ENCODE measurements around the gene DHRS7B. TPM values are rescaled to one million over a fixed set of nuclear protein-coding genes. Genes with fewer than 3 reads are reported as not detected.

The DHRS7B gene, protein sequence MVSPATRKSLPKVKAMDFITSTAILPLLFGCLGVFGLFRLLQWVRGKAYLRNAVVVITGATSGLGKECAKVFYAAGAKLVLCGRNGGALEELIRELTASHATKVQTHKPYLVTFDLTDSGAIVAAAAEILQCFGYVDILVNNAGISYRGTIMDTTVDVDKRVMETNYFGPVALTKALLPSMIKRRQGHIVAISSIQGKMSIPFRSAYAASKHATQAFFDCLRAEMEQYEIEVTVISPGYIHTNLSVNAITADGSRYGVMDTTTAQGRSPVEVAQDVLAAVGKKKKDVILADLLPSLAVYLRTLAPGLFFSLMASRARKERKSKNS
- total RNA-seq = 12.2 and 17.5 TPM in 2 replicates

DNA sequence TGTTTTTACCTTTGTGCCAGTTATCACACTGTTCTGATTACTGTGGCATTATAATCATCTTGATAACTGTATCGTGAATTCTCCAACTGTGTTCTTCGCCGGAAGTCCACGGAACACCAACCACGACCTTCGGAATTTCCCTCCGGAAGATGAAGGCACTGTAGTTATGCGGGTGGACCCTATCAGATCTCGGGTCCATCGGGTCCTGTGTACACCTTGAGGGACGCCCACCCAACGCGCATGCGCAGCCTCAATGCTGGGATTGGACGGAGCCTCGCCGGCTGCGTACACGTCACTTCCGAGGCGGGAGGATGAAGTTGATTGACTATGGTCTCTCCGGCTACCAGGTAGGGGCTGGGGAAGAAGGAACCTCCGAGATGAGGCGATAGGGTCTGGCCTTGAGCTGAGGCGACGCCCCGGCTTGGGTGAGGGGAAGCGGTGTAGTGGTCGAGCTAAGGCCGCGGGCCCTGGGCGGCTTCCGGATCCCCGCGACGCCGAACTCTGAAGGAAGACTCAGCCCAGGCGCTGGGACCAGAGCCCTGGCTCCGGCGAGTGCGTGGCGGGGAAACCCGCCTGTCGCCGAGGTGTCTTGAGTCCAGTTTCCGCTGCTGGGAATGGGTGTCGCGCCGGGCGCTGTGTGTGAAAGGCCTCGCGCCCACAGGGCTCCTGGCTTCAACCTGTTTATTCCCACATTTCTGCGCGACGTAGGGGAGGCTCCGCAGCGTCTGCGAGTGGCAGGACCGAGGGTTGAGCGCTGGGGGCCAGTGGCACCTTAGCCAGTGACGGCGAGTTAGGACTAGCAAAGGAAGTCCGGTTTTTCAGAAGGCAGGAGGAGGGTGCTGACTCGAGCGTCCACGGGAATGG, at the start of gene DHRS7B:
Gene DHRS7B, plus strand, starts transcription at position 320 of the 864 bp plus-strand sequence. Its CDS starts 8 bp downstream, at position 328.

DNA sequence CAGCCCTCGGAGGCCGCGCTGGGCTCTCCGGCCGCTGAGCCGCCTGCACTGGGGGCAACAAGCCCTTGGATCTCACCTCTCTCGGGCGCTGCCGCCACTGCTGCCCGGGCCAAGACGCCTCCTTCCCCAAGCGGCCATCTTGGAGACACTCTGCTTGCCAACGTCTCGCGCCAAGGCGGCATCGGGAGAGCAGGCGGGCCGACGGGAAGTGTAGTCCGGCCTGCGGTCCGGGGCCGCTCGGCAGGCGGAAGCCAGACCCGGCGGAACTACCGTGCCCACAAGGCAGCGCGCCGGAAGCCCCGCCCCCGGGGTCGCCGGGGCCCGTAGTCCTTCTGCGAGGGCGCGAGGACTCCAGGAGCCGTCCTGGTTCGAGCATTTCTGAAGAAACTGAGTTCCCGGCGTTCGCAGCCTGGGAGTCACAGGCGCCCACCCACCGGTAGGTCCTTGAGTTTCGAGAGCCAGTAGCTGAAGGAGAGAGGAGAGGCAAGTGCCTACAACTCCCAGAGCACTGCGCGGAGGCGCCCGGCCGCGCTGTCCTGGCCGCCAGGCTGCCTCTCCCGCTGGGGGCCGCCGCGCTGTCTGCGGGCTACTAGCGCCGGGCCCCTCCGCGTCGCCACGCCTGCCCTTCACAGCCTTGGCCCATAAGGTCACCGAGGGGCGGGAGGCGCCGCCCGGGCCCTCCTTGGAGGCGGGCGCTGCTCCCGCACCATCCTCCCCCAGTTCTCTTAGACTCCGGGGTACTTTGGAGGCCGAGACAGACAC, 87.4 kb downstream of the DHRS7B start, which contains the start of gene TMEM11:
Gene TMEM11, minus strand, starts transcription at position 147 of the 762 bp plus-strand sequence. Its CDS starts 9 bp downstream, at position 138.

Small RNAs within 50 kb of the gene (small RNA-seq; reads per million reads assigned to genes)
- gene RN7SL426P = not detected

Other genes starting within 250 kb of the DHRS7B start
- 223 and 303 TPM in 2 replicates for gene USP22, start 84.0 kb upstream of the DHRS7B start, total RNA-seq
- 11.4 and 20.9 TPM in 2 replicates for gene TMEM11, start 87.2 kb downstream of the DHRS7B start, total RNA-seq
- gene NATD1, start 126.4 kb downstream of the DHRS7B start, total RNA-seq = 5.0 and 7.5 TPM in 2 replicates
- gene MAP2K3, start 157.7 kb downstream of the DHRS7B start, total RNA-seq = 9.8 and 13.2 TPM in 2 replicates
- 0.11 and 0.39 TPM in 2 replicates for gene KCNJ12, start 249.4 kb downstream of the DHRS7B start, total RNA-seq